H9 (cell line): ENCODE measurements around the gene ERC1. TPM values are rescaled to one million over a fixed set of nuclear protein-coding genes. Genes with fewer than 3 reads are reported as not detected.

Source experiments
- DNase-seq: peaks from one replicate; pipeline ENCODE4 v3.0.0-alpha.2; 2017
- H2AFZ ChIP-seq: one replicate; pipeline ENCODE4 v1.6.1; 2013; ENCODE audit warnings: mild to moderate bottlenecking, low read length, control low read depth, moderate library complexity
- H2AK5ac ChIP-seq: 2 replicates; pipeline ENCODE4 v1.6.1; 2013; ENCODE audit warnings: low read length, control low read depth, mixed read lengths; ENCODE audit not compliant: insufficient read length
- H2BK120ac ChIP-seq: one replicate; pipeline ENCODE4 v1.6.1; 2013; ENCODE audit warnings: low read depth, mild to moderate bottlenecking, low read length, control low read depth, inconsistent platforms; ENCODE audit not compliant: poor library complexity, severe bottlenecking
- H2BK12ac ChIP-seq: 2 replicates; pipeline ENCODE4 v1.6.1; 2013; ENCODE audit warnings: low read length, control low read depth, mixed read lengths, low read depth; ENCODE audit not compliant: insufficient read length
- H2BK15ac ChIP-seq: 2 replicates; pipeline ENCODE4 v1.6.1; 2013; ENCODE audit warnings: low read depth, low read length, control low read depth
- H2BK20ac ChIP-seq: one replicate; pipeline ENCODE4 v1.6.1; 2013; ENCODE audit warnings: low read depth, mild to moderate bottlenecking, low read length, control low read depth, inconsistent platforms; ENCODE audit not compliant: poor library complexity, severe bottlenecking
- H2BK5ac ChIP-seq: 2 replicates; pipeline ENCODE4 v1.6.1; 2013; ENCODE audit warnings: low read length, control low read depth, mixed read lengths; ENCODE audit not compliant: insufficient read length
- H3K14ac ChIP-seq: 2 replicates; pipeline ENCODE4 v1.6.1; 2013; ENCODE audit warnings: low read length, control low read depth; ENCODE audit not compliant: insufficient read depth
- H3K18ac ChIP-seq: 2 replicates; pipeline ENCODE4 v1.6.1; 2013; ENCODE audit warnings: low read depth, mild to moderate bottlenecking, mixed read lengths, low read length, control low read depth; ENCODE audit not compliant: insufficient read length
- H3K23ac ChIP-seq: 2 replicates; pipeline ENCODE4 v1.6.1; 2013; ENCODE audit warnings: low read length, control low read depth, mixed read lengths, low read depth; ENCODE audit not compliant: insufficient read length
- H3K23me2 ChIP-seq: 2 replicates; pipeline ENCODE4 v1.6.1; 2013; ENCODE audit warnings: low read depth, mild to moderate bottlenecking, mixed read lengths, low read length, control low read depth; ENCODE audit not compliant: insufficient read length, poor library complexity, severe bottlenecking
- H3K27ac ChIP-seq: 2 replicates; pipeline ENCODE4 v1.5.1; 2013; ENCODE audit warnings: low read length, control low read depth, mixed read lengths, low read depth; ENCODE audit not compliant: insufficient read length
- H3K27me3 ChIP-seq: 2 replicates; pipeline ENCODE4 v1.6.1; 2013; ENCODE audit warnings: low read length, control low read depth, inconsistent platforms; ENCODE audit not compliant: insufficient read depth
- H3K4ac ChIP-seq: 2 replicates; pipeline ENCODE4 v1.6.1; 2013; ENCODE audit warnings: low read depth, mild to moderate bottlenecking, control low read depth, inconsistent platforms, low read length, moderate library complexity
- H3K4me1 ChIP-seq: 2 replicates; pipeline ENCODE4 v1.6.1; 2013; ENCODE audit warnings: low read length, control low read depth, inconsistent platforms; ENCODE audit not compliant: insufficient read depth
- H3K4me2 ChIP-seq: 2 replicates; pipeline ENCODE4 v1.6.1; 2013; ENCODE audit warnings: low read length, control low read depth, mixed read lengths; ENCODE audit not compliant: insufficient read length, insufficient read depth
- H3K56ac ChIP-seq: 2 replicates; pipeline ENCODE4 v1.6.1; 2013; ENCODE audit warnings: low read depth, mild to moderate bottlenecking, mixed read lengths, low read length, control low read depth; ENCODE audit not compliant: insufficient read length
- H3K79me1 ChIP-seq: 2 replicates; pipeline ENCODE4 v1.6.1; 2013; ENCODE audit warnings: low read depth, mild to moderate bottlenecking, moderate library complexity, low read length, control low read depth, inconsistent platforms; ENCODE audit not compliant: insufficient read depth, poor library complexity, severe bottlenecking
- H3K79me2 ChIP-seq: 2 replicates; pipeline ENCODE4 v1.6.1; 2013; ENCODE audit warnings: low read length, control low read depth, inconsistent platforms; ENCODE audit not compliant: insufficient read depth
- H3K9ac ChIP-seq: 2 replicates; pipeline ENCODE4 v1.6.1; 2013; ENCODE audit warnings: low read length, control low read depth, mixed read lengths; ENCODE audit not compliant: insufficient read length; ENCODE audit errors: extremely low read depth
- H3K9me3 ChIP-seq: one replicate; pipeline ENCODE4 v1.6.1; 2013; ENCODE audit warnings: low read depth, low read length, inconsistent platforms; ENCODE audit not compliant: control insufficient read depth
- H3T11ph ChIP-seq: one replicate; pipeline ENCODE4 v1.6.1; 2013; ENCODE audit warnings: mild to moderate bottlenecking, low read length, control low read depth, inconsistent platforms
- H4K20me1 ChIP-seq: one replicate; pipeline ENCODE4 v1.6.1; 2013; ENCODE audit not compliant: control insufficient read depth, insufficient read length, insufficient read depth
- H4K5ac ChIP-seq: 2 replicates; pipeline ENCODE4 v1.6.1; 2013; ENCODE audit warnings: low read depth, mild to moderate bottlenecking, mixed read lengths, low read length, control low read depth; ENCODE audit not compliant: insufficient read length
- H4K8ac ChIP-seq: replicated peaks from 2 replicates; pipeline ENCODE4 v1.6.1; 2013; ENCODE audit warnings: low read length, control low read depth, mixed read lengths, low read depth; ENCODE audit not compliant: insufficient read length
- H4K91ac ChIP-seq: 2 replicates; pipeline ENCODE4 v1.6.1; 2013; ENCODE audit warnings: low read depth, mild to moderate bottlenecking, moderate library complexity, mixed read lengths, low read length, control low read depth; ENCODE audit not compliant: insufficient read length
- H3K27ac Mint-ChIP-seq, 3 experiments: 2 replicates in 2 of 3; 3 replicates in 1 of 3; pipeline ENCODE4 v1.8.0; 2020 to 2021; ENCODE audit warnings: mixed read lengths in 3 of 3, mild to moderate bottlenecking in 1 of 3, moderate library complexity in 1 of 3
- H3K27me3 Mint-ChIP-seq: 2 replicates; pipeline ENCODE4 v1.8.0; 2021; ENCODE audit warnings: low read depth, mild to moderate bottlenecking, moderate library complexity, mixed read lengths
- H3K36me3 Mint-ChIP-seq, 3 experiments: 2 replicates in 2 of 3; 3 replicates in 1 of 3; pipeline ENCODE4 v1.8.0; 2020 to 2021; ENCODE audit warnings: low read depth in 3 of 3, mixed read lengths in 3 of 3; ENCODE audit not compliant: insufficient read depth in 1 of 3
- H3K4me1 Mint-ChIP-seq, 2 experiments: 2 replicates each; pipeline ENCODE4 v1.8.0; 2020; ENCODE audit warnings: mixed read lengths in 2 of 2
- H3K4me3 Mint-ChIP-seq, 2 experiments: 2 replicates in 1 of 2; 3 replicates in 1 of 2; pipeline ENCODE4 v1.8.0; 2020 to 2021; ENCODE audit warnings: mild to moderate bottlenecking in 2 of 2, mixed read lengths in 2 of 2, moderate library complexity in 1 of 2
- H3K9me3 Mint-ChIP-seq, 2 experiments: 2 replicates in 1 of 2; 3 replicates in 1 of 2; pipeline ENCODE4 v1.8.0; 2020; ENCODE audit warnings: mild to moderate bottlenecking in 2 of 2, mixed read lengths in 2 of 2, moderate library complexity in 1 of 2
- WGBS: extraction: QIAGEN DNeasy Blood & Tissue Kit; methylation state at CpG from one replicate; pipeline ENCODE4 v1.1.7; 2013; ENCODE audit warnings: missing lambda C conversion rate, low lambda C conversion rate, mixed read lengths; ENCODE audit not compliant: insufficient read length; ENCODE audit errors: extremely low coverage; 5-methylcytosine and 5-hydroxymethylcytosine counted together
- total RNA-seq: library from RNA; stranded (reverse); gene quantifications from 2 replicates; pipeline ENCODE4 v1.2.1, GENCODE V29; 2021
- TF ChIP-seq, protein P1 (sequence below): fragments of 200-600 bp; sonication (generic); conservative IDR thresholded peaks from 3 replicates; pipeline ENCODE4 v1.8.0; 2021; ENCODE audit warnings: antibody characterized with exemption, mild to moderate bottlenecking

ERC1 gene
- total RNA-seq, 1 experiment from 2014 or later = 51.2 TPM

DNA sequence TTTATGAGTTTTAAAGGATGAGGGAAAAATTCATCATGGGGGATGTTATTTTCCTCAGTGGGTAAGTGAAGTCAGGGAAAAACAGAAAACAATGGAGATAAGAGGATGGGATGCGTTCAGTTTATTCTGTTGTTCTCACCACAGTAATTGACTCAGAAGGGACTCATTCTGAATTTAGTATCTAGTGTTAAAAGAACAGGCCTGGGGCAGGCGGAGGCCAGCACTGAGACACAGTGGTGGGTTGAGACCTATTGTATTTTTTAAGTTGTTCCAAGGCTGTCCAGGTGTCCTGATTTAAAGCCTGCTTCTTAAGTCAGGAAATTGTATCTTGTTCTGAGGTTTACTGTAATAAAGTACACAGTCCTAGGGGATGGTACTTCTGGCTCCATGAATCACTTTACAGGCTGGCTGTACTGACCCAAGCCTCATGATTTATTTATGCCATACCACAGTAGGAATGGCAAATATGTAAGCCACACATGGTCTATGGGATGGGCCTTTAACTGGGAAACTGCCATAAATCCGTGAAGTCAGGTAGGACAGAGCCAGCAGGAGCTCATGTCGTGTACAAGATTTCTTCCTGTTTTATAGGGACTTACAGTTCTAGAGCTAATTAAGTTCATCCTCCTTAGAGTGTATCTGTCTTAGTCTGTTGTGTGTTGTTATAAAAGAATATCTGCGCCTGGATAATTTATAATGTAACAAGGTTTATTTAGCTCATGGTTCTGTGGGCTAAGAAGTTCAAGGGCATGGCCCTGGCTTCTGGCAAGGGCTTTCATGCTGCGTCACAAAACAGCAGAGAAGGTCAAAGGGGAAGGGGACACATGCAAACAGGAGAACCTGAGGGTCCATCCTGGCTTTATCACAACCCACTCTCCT is 359.3 kb downstream of the ERC1 start:
- Mint-ChIP-seq H3K4me3 (no peak overlapping the region), H3K27me3 (no peaks in the 10 kb centered on the region), H3K9me3 (no peaks in the 10 kb centered on the region), H3K4me1 (peaks cover 5% of the 10 kb centered on the region in 2 experiments; a peak in 3 of 4 replicates), H3K27ac (peak overlapping the region in 1 of 3 experiments; percentile 32; a peak in 1 of 7 replicates), H3K36me3 (no peaks in the 10 kb centered on the region)
- Histone ChIP-seq H3K9me3 (no peaks in the 10 kb centered on the region), H3K4ac (no peak overlapping the region), H3K79me2 (no peaks in the 10 kb centered on the region), H3K4me1 (no peaks in the 10 kb centered on the region), H4K20me1 (no peaks in the 10 kb centered on the region), H3K27me3 (no peaks in the 10 kb centered on the region), H4K5ac (no peak overlapping the region), H3K23ac (no peak overlapping the region), H2BK15ac (no peak overlapping the region), H2AK5ac (no peak overlapping the region), H4K8ac (no peak overlapping the region), H2BK5ac (no peak overlapping the region), H2BK120ac (no peak overlapping the region), H3K56ac (no peak overlapping the region), H3K18ac (no peak overlapping the region), H2BK12ac (no peak overlapping the region), H3K79me1 (no peaks in the 10 kb centered on the region), H3K14ac (no peak overlapping the region), H2BK20ac (no peak overlapping the region), H4K91ac (no peak overlapping the region), H3T11ph (no peak overlapping the region), H3K23me2 (no peaks in the 10 kb centered on the region), H3K9ac (no peak overlapping the region), H3K27ac (no peak overlapping the region), H2AFZ (no peak overlapping the region), H3K4me2 (no peak overlapping the region)
- no peak for DNase-seq
- no CpG with 5 or more reads among the region's 6 CpGs for WGBS
- TF ChIP-seq, protein P1, sequence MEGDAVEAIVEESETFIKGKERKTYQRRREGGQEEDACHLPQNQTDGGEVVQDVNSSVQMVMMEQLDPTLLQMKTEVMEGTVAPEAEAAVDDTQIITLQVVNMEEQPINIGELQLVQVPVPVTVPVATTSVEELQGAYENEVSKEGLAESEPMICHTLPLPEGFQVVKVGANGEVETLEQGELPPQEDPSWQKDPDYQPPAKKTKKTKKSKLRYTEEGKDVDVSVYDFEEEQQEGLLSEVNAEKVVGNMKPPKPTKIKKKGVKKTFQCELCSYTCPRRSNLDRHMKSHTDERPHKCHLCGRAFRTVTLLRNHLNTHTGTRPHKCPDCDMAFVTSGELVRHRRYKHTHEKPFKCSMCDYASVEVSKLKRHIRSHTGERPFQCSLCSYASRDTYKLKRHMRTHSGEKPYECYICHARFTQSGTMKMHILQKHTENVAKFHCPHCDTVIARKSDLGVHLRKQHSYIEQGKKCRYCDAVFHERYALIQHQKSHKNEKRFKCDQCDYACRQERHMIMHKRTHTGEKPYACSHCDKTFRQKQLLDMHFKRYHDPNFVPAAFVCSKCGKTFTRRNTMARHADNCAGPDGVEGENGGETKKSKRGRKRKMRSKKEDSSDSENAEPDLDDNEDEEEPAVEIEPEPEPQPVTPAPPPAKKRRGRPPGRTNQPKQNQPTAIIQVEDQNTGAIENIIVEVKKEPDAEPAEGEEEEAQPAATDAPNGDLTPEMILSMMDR = no peak
